ENCODE results near the gene SERPINI2. TPM values are rescaled to one million over a fixed set of nuclear protein-coding genes. Genes with fewer than 3 reads are reported as not detected.

Gene SERPINI2
- total RNA-seq, 1 experiment from 2014 or later, result 0.22 TPM

DNA sequence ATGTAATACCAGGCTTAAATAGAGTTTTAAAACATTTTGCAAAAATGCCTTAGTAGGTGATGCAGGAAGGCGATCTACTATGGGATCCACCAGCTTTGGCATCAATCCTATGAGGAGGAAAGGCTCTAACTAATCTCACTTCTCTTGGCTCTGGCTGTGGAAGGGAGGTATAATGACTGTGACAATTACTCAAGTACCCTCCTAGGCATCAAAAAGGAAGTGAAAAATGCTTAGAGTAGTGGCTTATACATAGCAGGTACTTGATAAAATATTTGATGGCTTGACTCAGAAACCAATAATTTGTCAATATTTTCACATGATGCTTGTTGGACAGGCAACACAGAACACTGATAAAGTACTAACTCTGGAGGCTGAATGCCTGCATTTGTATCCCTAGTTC, 34.1 kb upstream of the SERPINI2 start:
- Histone ChIP-seq H3K18ac (ENCODE audit: insufficient read length, low read depth, low read length) (no peak overlapping the region), H4K5ac (ENCODE audit: insufficient read length, low read depth, low read length) (no peak overlapping the region), H3K27me3 (ENCODE audit: insufficient read depth, low read length) (no peaks in the 10 kb centered on the region), H4K8ac (replicated peaks; ENCODE audit: insufficient read length, low read depth, low read length) (no peak overlapping the region), H3K9me3 (ENCODE audit: control insufficient read depth, low read depth, low read length) (no peaks in the 10 kb centered on the region), H2BK15ac (ENCODE audit: low read depth, low read length) (no peak overlapping the region), H3K23ac (ENCODE audit: insufficient read length, low read depth, low read length) (no peak overlapping the region), H3K14ac (ENCODE audit: insufficient read depth, low read length) (no peak overlapping the region), H3K56ac (ENCODE audit: insufficient read length, low read depth, low read length) (no peak overlapping the region), H2BK20ac (ENCODE audit: low read depth, low read length, poor library complexity, severe bottlenecking) (no peak overlapping the region), H3K9ac (ENCODE audit: extremely low read depth, insufficient read length, low read length) (no peak overlapping the region), H4K20me1 (ENCODE audit: control insufficient read depth, insufficient read depth, insufficient read length) (no peaks in the 10 kb centered on the region), H3T11ph (ENCODE audit: low read length) (no peak overlapping the region), H3K4me2 (ENCODE audit: insufficient read depth, insufficient read length, low read length) (no peak overlapping the region), H2AFZ (ENCODE audit: low read length) (no peak overlapping the region), H3K4me1 (ENCODE audit: insufficient read depth, low read length) (no peaks in the 10 kb centered on the region), H3K79me1 (ENCODE audit: insufficient read depth, low read depth, low read length, poor library complexity, severe bottlenecking) (no peaks in the 10 kb centered on the region), H2AK5ac (ENCODE audit: insufficient read length, low read length) (no peak overlapping the region), H3K79me2 (ENCODE audit: insufficient read depth, low read length) (no peaks in the 10 kb centered on the region), H2BK120ac (ENCODE audit: low read depth, low read length, poor library complexity, severe bottlenecking) (no peak overlapping the region), H2BK5ac (ENCODE audit: insufficient read length, low read length) (no peak overlapping the region), H2BK12ac (ENCODE audit: insufficient read length, low read depth, low read length) (no peak overlapping the region), H3K27ac (ENCODE audit: insufficient read length, low read depth, low read length) (no peak overlapping the region), H4K91ac (ENCODE audit: insufficient read length, low read depth, low read length) (no peak overlapping the region), H3K4ac (ENCODE audit: low read depth, low read length) (no peak overlapping the region), H3K23me2 (ENCODE audit: insufficient read length, low read depth, low read length, poor library complexity, severe bottlenecking) (no peaks in the 10 kb centered on the region)
- Mint-ChIP-seq H3K4me3 (no peak overlapping the region), H3K9me3 (no peaks in the 10 kb centered on the region), H3K27ac (no peak overlapping the region), H3K27me3 (ENCODE audit: low read depth) (no peaks in the 10 kb centered on the region), H3K36me3 (ENCODE audit: insufficient read depth in 1 of 3, low read depth in 3 of 3) (peaks cover 0 to 2% (median 0%) of the 10 kb centered on the region in 3 experiments; a peak in 3 of 7 replicates), H3K4me1 (no peaks in the 10 kb centered on the region; a peak in 1 of 4 replicates)
- DNase-seq, result no peak
- no peak for TF ChIP-seq CTCF (conservative IDR thresholded peaks at IDR 0.05)
- no CpG with 5 or more reads among the region's 1 CpG for WGBS (ENCODE audit: extremely low coverage, insufficient read length, low lambda C conversion rate)
